CD4-positive, CD25-positive, alpha-beta regulatory T cell (primary cell): ENCODE data around the gene RPP25. TPM values are rescaled to one million over a fixed set of nuclear protein-coding genes. Genes with fewer than 3 reads are reported as not detected.
A peak's percentile ranks its signal among the peaks of the same experiment; 100 is the strongest.
"Not testable (repeated sequence)": the region's sequence is repeated elsewhere in the genome, so short reads cannot be mapped to it uniquely, and the experiment has no call there.

ENCODE experiments used
- ATAC-seq, 2 donors: fragments of 150-1000 bp; cut with Tn5 transposase; one replicate each; pipeline ENCODE4 v1.10.0; 2021; ENCODE audit warnings: low read depth in 2 of 2, moderate number of reproducible peaks in 2 of 2, moderate library complexity in 1 of 2
- DNase-seq, 3 donors: peaks; one replicate each; pipeline versions ENCODE4 v3.0.0 to v3.0.0-alpha.2; 2012 to 2022; ENCODE audit warnings: mixed read lengths in 1 of 3
- H3K27ac ChIP-seq: one replicate; pipeline ENCODE4 v1.7.0; 2013; ENCODE audit warnings: mild to moderate bottlenecking, low read length; ENCODE audit not compliant: insufficient read depth, poor library complexity, severe bottlenecking
- H3K27me3 ChIP-seq: one replicate; pipeline ENCODE4 v1.7.0; 2013; ENCODE audit warnings: low read length; ENCODE audit not compliant: control insufficient read depth, insufficient read depth
- H3K36me3 ChIP-seq: one replicate; pipeline ENCODE4 v1.7.0; 2013; ENCODE audit warnings: mild to moderate bottlenecking, low read length, moderate library complexity; ENCODE audit not compliant: control insufficient read depth, insufficient read depth
- H3K4me1 ChIP-seq: 2 replicates; pipeline ENCODE4 v1.7.0; 2013; ENCODE audit warnings: mild to moderate bottlenecking, low read length; ENCODE audit not compliant: insufficient read depth, control insufficient read depth, poor library complexity, severe bottlenecking
- H3K4me3 ChIP-seq: one replicate; pipeline ENCODE4 v1.7.0; 2013; ENCODE audit warnings: low read depth, mild to moderate bottlenecking, low read length, moderate library complexity
- H3K9me3 ChIP-seq, 2 experiments: 1 replicate in 1 of 2; 2 replicates in 1 of 2; pipeline ENCODE4 v1.7.0; 2013; ENCODE audit warnings: low read length in 2 of 2, mild to moderate bottlenecking in 1 of 2, moderate library complexity in 1 of 2; ENCODE audit not compliant: control insufficient read depth in 2 of 2
- H3K27ac Mint-ChIP-seq, 3 donors: one replicate each; pipeline ENCODE4 v1.8.0; 2020 to 2022; ENCODE audit warnings: mild to moderate bottlenecking in 3 of 3, mixed read lengths in 3 of 3, moderate library complexity in 2 of 3
- H3K27me3 Mint-ChIP-seq: one replicate; pipeline ENCODE4 v1.8.0; 2022; ENCODE audit warnings: mild to moderate bottlenecking, mixed read lengths
- H3K36me3 Mint-ChIP-seq: one replicate; pipeline ENCODE4 v1.8.0; 2020; ENCODE audit warnings: mixed read lengths
- H3K4me1 Mint-ChIP-seq, 4 donors: one replicate each; pipeline ENCODE4 v1.8.0; 2020 to 2022; ENCODE audit warnings: mixed read lengths in 4 of 4, mild to moderate bottlenecking in 1 of 4
- H3K4me3 Mint-ChIP-seq, 4 donors: one replicate each; pipeline ENCODE4 v1.8.0; 2020 to 2022; ENCODE audit warnings: mild to moderate bottlenecking in 4 of 4, mixed read lengths in 4 of 4, moderate library complexity in 3 of 4
- H3K9me3 Mint-ChIP-seq, 7 donors: one replicate each; pipeline ENCODE4 v1.8.0; 2020 to 2022; ENCODE audit warnings: mixed read lengths in 7 of 7, mild to moderate bottlenecking in 3 of 7, moderate library complexity in 2 of 7
- polyA plus RNA-seq, 4 donors: library from polyadenylated mRNA; unstranded; fragments of 300-500 nt; fragmentation: Illumina TruSeq; gene quantifications; one replicate each; pipeline ENCODE4 v1.2.3, GENCODE V29; 2021
- total RNA-seq: library from RNA; stranded (reverse); gene quantifications from one replicate; pipeline ENCODE4 v1.2.3, GENCODE V29; 2022

The RPP25 gene
- total and polyA plus RNA-seq, 5 donors from 2014 or later, result 0.54 to 4.6 (median 2.1) TPM

GRCh38 chr15:74937590-74938371 is 18.8 kb downstream of the RPP25 start, which contains the start of gene COX5A:
Gene COX5A (minus strand): TSS chr15:74938073. CDS start chr15:74938014, 59 bp downstream.
- Mint-ChIP-seq H3K4me1 (peaks cover 13 to 47% (median 28%) of the 10 kb centered on the region in 4 donors), H3K27me3 (peaks cover 5% of the 10 kb centered on the region), H3K9me3 (no peaks in the 10 kb centered on the region), H3K27ac (peak within 1 kb of the TSS; percentile 92 to 93 (median 92)), H3K4me3 (peak within 1 kb of the TSS; percentile 94 to 97 (median 94)), H3K36me3 (peaks cover 3% of the 10 kb centered on the region)
- Histone ChIP-seq H3K9me3 (no peaks in the 10 kb centered on the region), H3K27ac (peak within 1 kb of the TSS; percentile 74), H3K27me3 (no peaks in the 10 kb centered on the region), H3K4me1 (peaks cover 42% of the 10 kb centered on the region), H3K4me3 (peak within 1 kb of the TSS; percentile 98), H3K36me3 (no peaks in the 10 kb centered on the region)
- DNase-seq (peak; percentile 85 to 96 (median 93)), ATAC-seq (peak; percentile 94 to 96)

- Histone ChIP-seq H3K4me3 (peak overlapping the region; percentile 98), H3K27me3 (no peaks in the 10 kb centered on the region), H3K36me3 (no peaks in the 10 kb centered on the region), H3K9me3 (no peaks in the 10 kb centered on the region), H3K27ac (peak overlapping the region; percentile 74), H3K4me1 (peaks cover 42% of the 10 kb centered on the region)
- Mint-ChIP-seq H3K4me1 (peaks cover 17 to 52% (median 31%) of the 10 kb centered on the region in 4 donors), H3K9me3 (no peaks in the 10 kb centered on the region), H3K27me3 (peaks cover 5% of the 10 kb centered on the region), H3K36me3 (peaks cover 3% of the 10 kb centered on the region), H3K27ac (peak overlapping the region; percentile 52 to 89 (median 77)), H3K4me3 (peak overlapping the region; percentile 94 to 97 (median 94))
- no peak for DNase-seq
- no peak for ATAC-seq
These were observed 19.3 kb downstream of the RPP25 start for GRCh38 chr15:74937272-74937589.

DNA sequence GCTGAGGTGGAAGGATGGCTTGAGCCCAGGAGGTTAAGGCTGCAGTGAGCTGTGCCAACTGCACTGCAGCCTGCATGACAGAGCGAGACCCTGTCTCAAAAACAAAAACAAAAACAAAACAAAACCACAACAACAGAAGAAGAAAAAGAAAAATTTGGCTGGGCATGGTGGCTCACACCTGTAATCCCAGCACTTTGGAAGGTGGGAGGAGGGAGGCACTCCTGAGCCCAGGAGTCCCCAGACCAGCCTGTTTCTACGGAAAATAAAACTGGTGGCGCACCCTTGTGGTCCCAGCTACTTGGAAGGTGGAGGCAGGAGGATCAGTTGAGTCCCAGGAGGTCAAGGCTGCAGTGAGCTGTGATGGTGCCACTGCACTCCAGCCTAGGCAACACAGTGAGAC is 21.4 kb downstream of the RPP25 start:
- not testable (repeated sequence) for ATAC-seq

GRCh38 chr15:74933573-74933972 is 23.0 kb downstream of the RPP25 start:
- no peaks in the 10 kb centered on the region for H3K27me3 ChIP-seq
- H3K27ac Mint-ChIP-seq, result peak overlapping the region in 2 of 3 donors; percentile 62 to 73
- DNase-seq (no peak), ATAC-seq (no peak)
- peak overlapping the region; percentile 14 for H3K27ac ChIP-seq
- no peak overlapping the region for H3K4me3 ChIP-seq
- peaks cover 5% of the 10 kb centered on the region for H3K27me3 Mint-ChIP-seq
- no peaks in the 10 kb centered on the region for H3K9me3 ChIP-seq
- H3K4me1 Mint-ChIP-seq, result peaks cover 22 to 56% (median 39%) of the 10 kb centered on the region in 4 donors
- H3K9me3 Mint-ChIP-seq, result no peaks in the 10 kb centered on the region
- peak overlapping the region in 3 of 4 donors; percentile 5 to 75 (median 49) for H3K4me3 Mint-ChIP-seq
- H3K36me3 ChIP-seq, result peaks cover 18% of the 10 kb centered on the region
- peaks cover 13% of the 10 kb centered on the region for H3K36me3 Mint-ChIP-seq
- H3K4me1 ChIP-seq, result peaks cover 42% of the 10 kb centered on the region

More for the DNA sequence above, 21.4 kb downstream of the RPP25 start:
- H3K27me3 Mint-ChIP-seq, H3K36me3 Mint-ChIP-seq, H3K9me3 ChIP-seq, DNase-seq, H3K27me3 ChIP-seq, H3K9me3 Mint-ChIP-seq, H3K36me3 ChIP-seq, H3K4me3 ChIP-seq: not testable (repeated sequence)
- Histone ChIP-seq H3K4me1 (peaks cover 42% of the 10 kb centered on the region), H3K27ac (peak overlapping the region; percentile 5)
- peaks cover 22 to 57% (median 35%) of the 10 kb centered on the region in 4 donors for H3K4me1 Mint-ChIP-seq
- peak overlapping the region in 2 of 3 donors; percentile 85 to 92 for H3K27ac Mint-ChIP-seq
- peak overlapping the region; percentile 59 to 90 (median 73) for H3K4me3 Mint-ChIP-seq

DNA sequence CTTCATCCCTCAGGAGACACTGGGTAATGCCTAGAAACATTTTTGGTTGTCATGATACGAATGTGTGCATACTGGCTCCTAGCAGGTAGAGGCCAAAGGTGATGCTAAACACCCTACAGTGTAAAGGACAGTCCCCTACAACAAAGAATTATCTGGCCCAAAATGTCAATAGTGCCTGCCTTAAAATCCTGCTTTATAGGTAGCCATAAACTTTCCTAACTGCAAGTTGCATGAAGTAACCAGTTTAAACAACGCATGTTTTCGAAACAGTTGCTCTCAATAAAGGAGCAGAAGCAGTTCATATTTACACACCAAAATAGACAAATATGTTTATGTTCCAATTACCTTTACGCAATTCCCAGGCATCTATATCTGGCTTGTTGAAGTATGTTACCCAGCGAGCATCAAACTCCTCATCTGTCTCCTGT is 27.8 kb downstream of the RPP25 start:
- H3K4me1 ChIP-seq, result peaks cover 4% of the 10 kb centered on the region
- ATAC-seq (no peak), DNase-seq (no peak)
- Mint-ChIP-seq H3K4me1 (peaks cover 15 to 26% (median 18%) of the 10 kb centered on the region in 4 donors), H3K9me3 (no peaks in the 10 kb centered on the region), H3K4me3 (no peak overlapping the region), H3K36me3 (peaks cover 20% of the 10 kb centered on the region), H3K27me3 (no peaks in the 10 kb centered on the region), H3K27ac (no peak overlapping the region)
- no peak overlapping the region for H3K4me3 ChIP-seq
- H3K36me3 ChIP-seq, result peaks cover 44% of the 10 kb centered on the region
- H3K27me3 ChIP-seq, result no peaks in the 10 kb centered on the region
- H3K9me3 ChIP-seq, result no peaks in the 10 kb centered on the region
- H3K27ac ChIP-seq, result no peak overlapping the region

DNA sequence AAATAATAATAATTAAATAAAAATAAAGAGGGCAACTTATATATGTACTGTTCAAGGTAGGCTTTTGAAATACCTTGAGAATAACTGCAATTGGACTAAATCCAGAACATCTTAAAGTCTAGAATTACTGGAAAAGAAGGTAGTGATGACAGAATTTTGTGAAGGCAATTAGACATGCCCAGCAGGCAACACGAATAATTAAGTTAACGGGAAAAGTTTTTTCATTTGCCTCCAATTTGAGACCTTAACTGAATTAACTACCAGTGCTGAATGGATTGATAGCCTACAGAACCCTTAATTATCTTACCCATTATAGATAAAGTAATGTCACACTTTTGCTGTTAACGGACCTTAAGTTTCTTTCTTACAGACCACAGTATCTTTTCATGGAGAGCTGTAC is 32.0 kb downstream of the RPP25 start:
- H3K36me3 Mint-ChIP-seq, result peaks cover 29% of the 10 kb centered on the region
- no peaks in the 10 kb centered on the region for H3K27me3 Mint-ChIP-seq
- Histone ChIP-seq H3K4me1 (no peaks in the 10 kb centered on the region), H3K27me3 (no peaks in the 10 kb centered on the region), H3K4me3 (no peak overlapping the region), H3K9me3 (no peaks in the 10 kb centered on the region), H3K27ac (no peak overlapping the region), H3K36me3 (peaks cover 65% of the 10 kb centered on the region)
- no peak overlapping the region for H3K4me3 Mint-ChIP-seq
- ATAC-seq (no peak), DNase-seq (no peak)
- H3K27ac Mint-ChIP-seq, result no peak overlapping the region
- H3K9me3 Mint-ChIP-seq, result no peaks in the 10 kb centered on the region
- peaks cover 0 to 10% (median 7%) of the 10 kb centered on the region in 4 donors for H3K4me1 Mint-ChIP-seq

DNA sequence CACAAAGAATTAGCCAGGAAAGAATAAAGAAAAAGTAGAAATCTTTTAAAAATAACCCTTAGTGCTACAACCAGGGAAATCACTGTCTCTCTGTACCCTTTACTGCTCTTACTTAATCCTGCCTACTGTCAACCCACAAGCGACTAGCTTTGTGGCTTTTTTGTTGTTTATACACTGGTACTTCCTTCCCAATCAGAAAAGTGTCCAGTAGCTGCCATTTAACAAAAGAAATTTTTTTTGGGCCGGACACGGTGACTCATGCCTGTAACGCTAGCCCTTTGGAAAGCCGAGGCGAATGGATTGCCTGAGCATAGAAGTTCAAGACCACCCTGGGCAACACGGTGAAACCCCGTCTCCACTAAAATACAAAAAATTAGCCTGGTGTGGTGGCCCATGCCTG is 36.1 kb downstream of the RPP25 start:
- Histone ChIP-seq H3K36me3 (peaks cover 62% of the 10 kb centered on the region), H3K9me3 (no peaks in the 10 kb centered on the region), H3K27me3 (no peaks in the 10 kb centered on the region), H3K4me3 (no peak overlapping the region), H3K4me1 (no peaks in the 10 kb centered on the region), H3K27ac (no peak overlapping the region)
- H3K4me3 Mint-ChIP-seq, result no peak overlapping the region
- peaks cover 0 to 15% (median 3%) of the 10 kb centered on the region in 4 donors for H3K4me1 Mint-ChIP-seq
- no peak for ATAC-seq
- no peak for DNase-seq
- no peaks in the 10 kb centered on the region for H3K9me3 Mint-ChIP-seq
- H3K36me3 Mint-ChIP-seq, result peaks cover 27% of the 10 kb centered on the region
- no peak overlapping the region for H3K27ac Mint-ChIP-seq
- H3K27me3 Mint-ChIP-seq, result no peaks in the 10 kb centered on the region

GRCh38 chr15:74917676-74918075 is 38.9 kb downstream of the RPP25 start:
- ATAC-seq, result no peak
- Histone ChIP-seq H3K27ac (no peak overlapping the region), H3K4me3 (no peak overlapping the region), H3K9me3 (no peaks in the 10 kb centered on the region), H3K4me1 (no peaks in the 10 kb centered on the region), H3K36me3 (peaks cover 51% of the 10 kb centered on the region), H3K27me3 (no peaks in the 10 kb centered on the region)
- H3K27ac Mint-ChIP-seq, result no peak overlapping the region
- peaks cover 0 to 20% (median 1%) of the 10 kb centered on the region in 4 donors for H3K4me1 Mint-ChIP-seq
- H3K36me3 Mint-ChIP-seq, result peaks cover 23% of the 10 kb centered on the region
- H3K9me3 Mint-ChIP-seq, result no peaks in the 10 kb centered on the region
- no peaks in the 10 kb centered on the region for H3K27me3 Mint-ChIP-seq
- no peak overlapping the region for H3K4me3 Mint-ChIP-seq
- DNase-seq, result no peak
